IMR-90 (cell line): ENCODE data around the gene CENPP. TPM values are rescaled to one million over a fixed set of nuclear protein-coding genes. Genes with fewer than 3 reads are reported as not detected.

ENCODE experiments used
- ATAC-seq: fragments of 200-7000 bp; cut with Tn5 transposase; 2 replicates; pipeline ENCODE4 v1.9.1; 2020; ENCODE audit warnings: low read depth, mild to moderate bottlenecking, moderate library complexity
- BruUV-seq: library from RNA; stranded (reverse); fragments of 400-500 nt; replicated peaks from 2 replicates; lab custom pipeline; 2021; lab: Mats Ljungman, UMichigan
- CTCF ChIA-PET: fragments of 300-600 bp; formaldehyde crosslinking; extraction: SDS; loops from one replicate; lab custom pipeline; 2021; ENCODE audit warnings: antibody characterized with exemption; lab: Yijun Ruan, JAX
- POLR2A ChIA-PET: fragments of 300-600 bp; sonication (Branson Sonifier 250); formaldehyde crosslinking; loops from one replicate; lab custom pipeline; 2022; ENCODE audit warnings: antibody characterized with exemption; ENCODE audit not compliant: unreplicated experiment; lab: Charles Lee
- DNase-seq: peaks from one replicate; pipeline ENCODE4 v3.0.0; 2013
- H2AFZ ChIP-seq: replicated peaks from 2 replicates; pipeline ENCODE3; 2013; ENCODE audit warnings: low read length, mild to moderate bottlenecking; ENCODE audit not compliant: poor library complexity
- H2AK5ac ChIP-seq: 2 replicates; pipeline ENCODE4 v1.6.1; 2013; ENCODE audit warnings: low read depth, low read length, inconsistent platforms
- H2AK9ac ChIP-seq: replicated peaks from 2 replicates; pipeline ENCODE3; 2013; ENCODE audit warnings: mild to moderate bottlenecking, low read depth, low read length, moderate library complexity; ENCODE audit not compliant: poor library complexity
- H2BK120ac ChIP-seq: 2 replicates; pipeline ENCODE4 v1.6.1; 2013; ENCODE audit warnings: low read depth, low read length, inconsistent platforms
- H2BK15ac ChIP-seq: 3 replicates; pipeline ENCODE4 v1.6.1; 2013; ENCODE audit warnings: low read depth, low read length, inconsistent platforms
- H2BK20ac ChIP-seq: 2 replicates; pipeline ENCODE4 v1.6.1; 2013; ENCODE audit warnings: low read depth, mild to moderate bottlenecking, inconsistent platforms, low read length, moderate library complexity
- H2BK5ac ChIP-seq: 2 replicates; pipeline ENCODE4 v1.6.1; 2013; ENCODE audit warnings: mild to moderate bottlenecking, low read depth, low read length, inconsistent platforms; ENCODE audit not compliant: poor library complexity, severe bottlenecking
- H3K14ac ChIP-seq: replicated peaks from 2 replicates; pipeline ENCODE4 v1.6.1; 2013; ENCODE audit warnings: low read depth, low read length, inconsistent platforms
- H3K18ac ChIP-seq: 2 replicates; pipeline ENCODE4 v1.6.1; 2013; ENCODE audit warnings: low read depth, low read length, control low read depth
- H3K23ac ChIP-seq: 2 replicates; pipeline ENCODE4 v1.6.1; 2013; ENCODE audit warnings: low read depth, low read length, inconsistent platforms
- H3K27ac ChIP-seq: 2 replicates; pipeline ENCODE4 v1.5.1; 2013; ENCODE audit warnings: mild to moderate bottlenecking, control low read depth, low read length; ENCODE audit not compliant: insufficient read depth
- H3K27me3 ChIP-seq: 2 replicates; pipeline ENCODE4 v1.6.1; 2013; ENCODE audit warnings: low read length; ENCODE audit not compliant: control insufficient read depth, insufficient read depth
- H3K36me3 ChIP-seq: 2 replicates; pipeline ENCODE4 v1.6.1; 2013; ENCODE audit warnings: low read length, mixed read lengths; ENCODE audit not compliant: control insufficient read depth, insufficient read depth
- H3K4ac ChIP-seq: 2 replicates; pipeline ENCODE4 v1.6.1; 2013; ENCODE audit warnings: low read depth, low read length, inconsistent platforms
- H3K4me1 ChIP-seq: 2 replicates; pipeline ENCODE4 v1.6.1; 2013; ENCODE audit warnings: low read length, mixed read lengths; ENCODE audit not compliant: control insufficient read depth, insufficient read depth
- H3K4me2 ChIP-seq: 2 replicates; pipeline ENCODE4 v1.6.1; 2013; ENCODE audit warnings: low read depth, mild to moderate bottlenecking, control low read depth, low read length, moderate library complexity
- H3K4me3 ChIP-seq: 2 replicates; pipeline ENCODE4 v1.5.1; 2013; ENCODE audit warnings: low read depth, mild to moderate bottlenecking, control low read depth, low read length, moderate library complexity; ENCODE audit not compliant: insufficient read depth
- H3K56ac ChIP-seq: 2 replicates; pipeline ENCODE4 v1.6.1; 2013; ENCODE audit warnings: low read length, inconsistent platforms; ENCODE audit not compliant: insufficient read depth; ENCODE audit errors: extremely low read depth
- H3K79me1 ChIP-seq, 2 experiments: 2 replicates each; pipeline ENCODE4 v1.6.1; 2013; ENCODE audit warnings: low read length in 2 of 2, inconsistent platforms in 1 of 2, low read depth in 1 of 2
- H3K9ac ChIP-seq: 2 replicates; pipeline ENCODE4 v1.6.1; 2013; ENCODE audit warnings: low read depth, low read length, control low read depth
- H3K9me1 ChIP-seq: 2 replicates; pipeline ENCODE4 v1.6.1; 2013; ENCODE audit warnings: low read length, inconsistent platforms; ENCODE audit not compliant: insufficient read depth
- H3K9me3 ChIP-seq: 2 replicates; pipeline ENCODE4 v1.6.1; 2013; ENCODE audit warnings: low read length; ENCODE audit not compliant: control insufficient read depth, insufficient read depth
- H4K20me1 ChIP-seq: 2 replicates; pipeline ENCODE4 v1.6.1; 2013; ENCODE audit warnings: low read length, inconsistent platforms; ENCODE audit not compliant: insufficient read depth
- H4K5ac ChIP-seq: 2 replicates; pipeline ENCODE4 v1.6.1; 2013; ENCODE audit warnings: mild to moderate bottlenecking, low read depth, low read length, control low read depth
- H4K8ac ChIP-seq, 2 experiments: 2 replicates each; pipeline ENCODE4 v1.6.1; 2013; ENCODE audit warnings: low read depth in 2 of 2, low read length in 2 of 2, control low read depth in 1 of 2, inconsistent platforms in 1 of 2
- H4K91ac ChIP-seq: 2 replicates; pipeline ENCODE4 v1.6.1; 2013; ENCODE audit warnings: low read depth, low read length, inconsistent platforms; ENCODE audit not compliant: insufficient read depth
- BHLHE40 ChIP-seq: fragments of 150-350 bp; IDR thresholded peaks from 2 replicates; pipeline ENCODE4 v1.6.1; 2016; ENCODE audit warnings: mild to moderate bottlenecking, low read depth, low read length
- CEBPB ChIP-seq: IDR thresholded peaks from 2 replicates; pipeline ENCODE4 v1.6.1; 2012; ENCODE audit warnings: low read depth, low read length, improper control_type of control experiment
- CHD1 ChIP-seq: IDR thresholded peaks from 2 replicates; pipeline ENCODE4 v1.6.1; 2012; ENCODE audit warnings: low read depth, low read length, improper control_type of control experiment
- FOS ChIP-seq: fragments of 150-350 bp; IDR thresholded peaks from 2 replicates; pipeline ENCODE4 v1.6.1; 2016; ENCODE audit warnings: low read depth, low read length
- MAFK ChIP-seq: IDR thresholded peaks from 2 replicates; pipeline ENCODE4 v1.6.1; 2012; ENCODE audit warnings: low read depth, low read length, improper control_type of control experiment
- MAZ ChIP-seq: IDR thresholded peaks from 2 replicates; pipeline ENCODE4 v1.6.1; 2012; ENCODE audit warnings: low read depth, mild to moderate bottlenecking, low read length, improper control_type of control experiment, moderate library complexity, borderline replicate concordance
- MXI1 ChIP-seq: IDR thresholded peaks from 2 replicates; pipeline ENCODE4 v1.6.1; 2012; ENCODE audit warnings: low read depth, mild to moderate bottlenecking, low read length, moderate library complexity, borderline replicate concordance
- NFE2L2 ChIP-seq: fragments of 150-350 bp; IDR thresholded peaks from 2 replicates; pipeline ENCODE4 v1.6.1; 2016; ENCODE audit warnings: low read depth, mild to moderate bottlenecking, low read length
- POLR2A ChIP-seq: IDR thresholded peaks from 2 replicates; pipeline ENCODE4 v1.6.1; 2012; ENCODE audit warnings: mild to moderate bottlenecking, low read depth, low read length
- RAD21 ChIP-seq: IDR thresholded peaks from 2 replicates; pipeline ENCODE4 v1.6.1; 2012; ENCODE audit warnings: low read length, improper control_type of control experiment
- RFX5 ChIP-seq: IDR thresholded peaks from 2 replicates; pipeline ENCODE4 v1.8.0; 2012; ENCODE audit warnings: low read depth, mild to moderate bottlenecking, low read length, moderate library complexity
- SMC3 ChIP-seq: fragments of 150-350 bp; IDR thresholded peaks from 2 replicates; pipeline ENCODE4 v1.6.1; 2016; ENCODE audit warnings: low read depth, mild to moderate bottlenecking, antibody characterized with exemption, low read length, moderate library complexity
- WGBS, 2 experiments: methylation state at CpG; one replicate each; pipeline versions ENCODE4 v1.1.5 to v1.1.7; 2013; ENCODE audit warnings: missing lambda C conversion rate in 2 of 2; ENCODE audit not compliant: insufficient read length in 1 of 2; ENCODE audit errors: extremely low coverage in 2 of 2; 5-methylcytosine and 5-hydroxymethylcytosine counted together
- dilution Hi-C: fragments of 300-500 bp; cut with HindIII; formaldehyde crosslinking; loops from one replicate; pipeline ENCODE4 v1.14.3; 2018; ENCODE audit warnings: low sequenced_read_pairs; ENCODE audit not compliant: unreplicated experiment
- in situ Hi-C: fragments of 300-500 bp; cut with MboI; formaldehyde crosslinking; loops from 3 replicates; pipeline ENCODE4 v1.14.3; 2019; ENCODE audit warnings: low sequenced_read_pairs, inconsistent platforms, mixed read lengths
- intact Hi-C: fragments of 100-400 bp; cut with micrococcal nuclease; formaldehyde crosslinking; loops from 2 replicates; pipeline ENCODE4 v1.10.0; 2022
- polyA plus RNA-seq, 3 experiments: library from polyadenylated mRNA; depleted of rRNA; stranded (reverse); fragments of >200 nt; gene quantifications; 2 replicates each; pipeline ENCODE4 v1.2.3, GENCODE V29; 2012; ENCODE audit warnings: low replicate concordance in 1 of 3
- total RNA-seq: library from RNA; depleted of rRNA; stranded (reverse); fragments of >200 nt; gene quantifications from 2 replicates; pipeline ENCODE4 v1.2.3, GENCODE V29; 2012
- TF ChIP-seq, protein P1 (sequence below): fragments of 150-350 bp; IDR thresholded peaks from 2 replicates; pipeline ENCODE4 v1.6.1; 2016; ENCODE audit warnings: low read depth, mild to moderate bottlenecking, low read length, moderate library complexity, borderline replicate concordance
- TF ChIP-seq, protein P2 (sequence below): conservative IDR thresholded peaks from 2 replicates; pipeline ENCODE4 v1.5.1; 2012; ENCODE audit warnings: mild to moderate bottlenecking, low read depth, low read length, improper control_type of control experiment
- TF ChIP-seq, protein P3 (sequence below): fragments of 150-350 bp; IDR thresholded peaks from 2 replicates; pipeline ENCODE4 v1.6.1; 2017; ENCODE audit warnings: mild to moderate bottlenecking, antibody characterized with exemption, low read length, low read depth

CENPP gene
- total and polyA plus RNA-seq, 2 of the 4 experiments (the other 2 are of a cell fraction) = 1.4 to 2.0 TPM

DNA sequence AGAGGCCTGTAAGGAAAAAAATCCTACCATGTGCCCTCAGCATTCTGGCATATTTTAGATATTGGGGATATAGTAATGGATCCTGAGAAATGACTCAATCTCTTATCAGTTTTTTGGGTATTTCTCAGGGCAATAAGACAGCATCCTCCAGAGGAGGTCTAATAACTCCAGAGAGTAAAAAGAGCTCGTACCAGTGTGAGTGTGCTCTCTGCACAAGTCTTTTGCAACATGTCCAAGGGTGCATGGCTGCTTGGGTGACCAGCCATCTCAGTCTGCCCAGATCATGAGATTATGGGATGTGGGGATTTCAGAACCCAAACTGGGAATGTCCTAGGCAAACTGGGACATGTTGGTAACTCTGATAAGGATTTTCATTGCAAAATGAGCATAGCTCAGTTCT is 141.3 kb downstream of the CENPP start:
- Histone ChIP-seq H4K20me1 (no peaks in the 10 kb centered on the region), H2AK5ac (no peak overlapping the region), H3K4ac (no peak overlapping the region; the same call in 1 of the 2 replicates), H3K14ac (no peak overlapping the region), H4K5ac (no peak overlapping the region), H3K27me3 (no peaks in the 10 kb centered on the region), H4K8ac (no peak overlapping the region), H3K4me1 (peaks cover 3% of the 10 kb centered on the region), H3K27ac (no peak overlapping the region), H2BK20ac (no peak overlapping the region), H4K91ac (no peak overlapping the region), H3K9me1 (peaks cover 11% of the 10 kb centered on the region), H3K79me1 (peaks cover 2 to 7% of the 10 kb centered on the region in 2 experiments; a peak in 1 of 4 replicates), H3K23ac (no peak overlapping the region), H3K56ac (no peak overlapping the region), H2BK5ac (no peak overlapping the region), H3K36me3 (no peaks in the 10 kb centered on the region), H3K4me2 (no peak overlapping the region), H2BK120ac (no peak overlapping the region), H3K9ac (no peak overlapping the region), H2AK9ac (no peak overlapping the region), H2AFZ (no peak overlapping the region), H3K4me3 (no peak overlapping the region), H3K18ac (no peak overlapping the region), H2BK15ac (no peak overlapping the region), H3K9me3 (no peaks in the 10 kb centered on the region)
- no TSS peak for BruUV-seq
- WGBS, 2 experiments = 100% methylated on average over 1 of the region's 1 CpG; no CpG with 5 or more reads in 1 of the 2 experiments
- ChIA-PET CTCF (no interaction called here), POLR2A (no interaction called here)
- dilution Hi-C loops (no loop called here), in situ Hi-C loops (no loop called here), intact Hi-C loops (no loop called here)
- ATAC-seq (no peak), DNase-seq (no peak)
- TF ChIP-seq MAZ = no peak
- no peak for TF ChIP-seq BHLHE40
- no peak for TF ChIP-seq MXI1
- no peak for TF ChIP-seq FOS
- TF ChIP-seq, protein P1, sequence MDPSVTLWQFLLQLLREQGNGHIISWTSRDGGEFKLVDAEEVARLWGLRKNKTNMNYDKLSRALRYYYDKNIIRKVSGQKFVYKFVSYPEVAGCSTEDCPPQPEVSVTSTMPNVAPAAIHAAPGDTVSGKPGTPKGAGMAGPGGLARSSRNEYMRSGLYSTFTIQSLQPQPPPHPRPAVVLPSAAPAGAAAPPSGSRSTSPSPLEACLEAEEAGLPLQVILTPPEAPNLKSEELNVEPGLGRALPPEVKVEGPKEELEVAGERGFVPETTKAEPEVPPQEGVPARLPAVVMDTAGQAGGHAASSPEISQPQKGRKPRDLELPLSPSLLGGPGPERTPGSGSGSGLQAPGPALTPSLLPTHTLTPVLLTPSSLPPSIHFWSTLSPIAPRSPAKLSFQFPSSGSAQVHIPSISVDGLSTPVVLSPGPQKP = no peak
- TF ChIP-seq SMC3 = no peak
- TF ChIP-seq, protein P2, sequence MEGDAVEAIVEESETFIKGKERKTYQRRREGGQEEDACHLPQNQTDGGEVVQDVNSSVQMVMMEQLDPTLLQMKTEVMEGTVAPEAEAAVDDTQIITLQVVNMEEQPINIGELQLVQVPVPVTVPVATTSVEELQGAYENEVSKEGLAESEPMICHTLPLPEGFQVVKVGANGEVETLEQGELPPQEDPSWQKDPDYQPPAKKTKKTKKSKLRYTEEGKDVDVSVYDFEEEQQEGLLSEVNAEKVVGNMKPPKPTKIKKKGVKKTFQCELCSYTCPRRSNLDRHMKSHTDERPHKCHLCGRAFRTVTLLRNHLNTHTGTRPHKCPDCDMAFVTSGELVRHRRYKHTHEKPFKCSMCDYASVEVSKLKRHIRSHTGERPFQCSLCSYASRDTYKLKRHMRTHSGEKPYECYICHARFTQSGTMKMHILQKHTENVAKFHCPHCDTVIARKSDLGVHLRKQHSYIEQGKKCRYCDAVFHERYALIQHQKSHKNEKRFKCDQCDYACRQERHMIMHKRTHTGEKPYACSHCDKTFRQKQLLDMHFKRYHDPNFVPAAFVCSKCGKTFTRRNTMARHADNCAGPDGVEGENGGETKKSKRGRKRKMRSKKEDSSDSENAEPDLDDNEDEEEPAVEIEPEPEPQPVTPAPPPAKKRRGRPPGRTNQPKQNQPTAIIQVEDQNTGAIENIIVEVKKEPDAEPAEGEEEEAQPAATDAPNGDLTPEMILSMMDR = no peak
- TF ChIP-seq CHD1 = no peak
- no peak for TF ChIP-seq CEBPB
- no peak for TF ChIP-seq MAFK
- TF ChIP-seq RAD21 = no peak
- no peak for TF ChIP-seq POLR2A
- TF ChIP-seq NFE2L2 = no peak
- TF ChIP-seq RFX5 = no peak
- TF ChIP-seq, protein P3, sequence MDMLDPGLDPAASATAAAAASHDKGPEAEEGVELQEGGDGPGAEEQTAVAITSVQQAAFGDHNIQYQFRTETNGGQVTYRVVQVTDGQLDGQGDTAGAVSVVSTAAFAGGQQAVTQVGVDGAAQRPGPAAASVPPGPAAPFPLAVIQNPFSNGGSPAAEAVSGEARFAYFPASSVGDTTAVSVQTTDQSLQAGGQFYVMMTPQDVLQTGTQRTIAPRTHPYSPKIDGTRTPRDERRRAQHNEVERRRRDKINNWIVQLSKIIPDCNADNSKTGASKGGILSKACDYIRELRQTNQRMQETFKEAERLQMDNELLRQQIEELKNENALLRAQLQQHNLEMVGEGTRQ = no peak
